Loucy (cell line): ENCODE measurements around the gene GADL1.

Experiments
- CTCF ChIP-seq: fragments of 200-600 bp; sonication (generic); conservative IDR thresholded peaks from 2 replicates; pipeline ENCODE4 v1.5.1; 2014; ENCODE audit warnings: mild to moderate bottlenecking, antibody characterized with exemption, low read length
- EZH2phosphoT487 ChIP-seq: fragments of 200-600 bp; IDR thresholded peaks from 2 replicates; pipeline ENCODE4 v1.6.1; 2018; ENCODE audit warnings: antibody characterized with exemption, mild to moderate bottlenecking, moderate library complexity, borderline replicate concordance

DNA sequence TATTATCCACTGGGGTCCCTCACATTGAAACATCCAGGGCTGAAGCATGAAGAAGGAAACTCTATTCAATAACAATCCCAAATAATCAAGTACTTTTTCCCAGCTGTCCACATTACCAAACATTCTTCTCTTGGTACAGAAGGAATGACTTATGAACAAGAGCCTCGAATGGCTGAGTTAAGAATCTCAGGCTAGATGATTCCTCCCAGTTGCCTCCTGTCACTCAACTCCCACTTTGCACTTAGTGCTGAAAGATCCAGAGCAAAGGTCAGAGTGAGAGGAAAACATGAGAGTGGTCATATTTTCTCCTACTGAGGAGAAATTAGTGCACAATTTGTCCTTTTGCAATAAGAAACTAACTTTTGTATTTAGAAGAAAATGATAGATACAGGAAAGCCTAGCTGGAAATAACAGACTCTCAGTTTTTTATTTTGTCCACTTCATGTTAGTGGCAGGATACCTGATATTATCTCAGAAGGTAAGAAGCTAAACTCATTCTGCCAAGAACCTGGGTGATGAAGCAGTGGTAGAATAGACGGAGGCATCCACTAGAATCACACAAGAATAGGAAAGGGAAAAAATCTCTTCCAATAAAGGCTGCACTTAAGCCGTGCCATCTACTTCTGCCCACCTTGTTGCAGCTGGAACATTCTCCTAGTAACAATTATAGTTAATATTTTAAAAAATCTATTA lies 46.2 kb downstream of the GADL1 start:
- TF ChIP-seq CTCF (no peak), EZH2phosphoT487 (no peak)
